H1 (cell line): ENCODE results near the gene HERC3. TPM values are rescaled to one million over a fixed set of nuclear protein-coding genes. Genes with fewer than 3 reads are reported as not detected.
A peak's percentile ranks its signal among the peaks of the same experiment; 100 is the strongest.

Experiments used
- CTCF ChIA-PET: fragments of 300-600 bp; sonication (Branson Sonifier 250); formaldehyde crosslinking; loops from one replicate; lab custom pipeline; 2021; ENCODE audit not compliant: partially characterized antibody; lab: Charles Lee
- POLR2A ChIA-PET: fragments of 300-600 bp; sonication (Branson Sonifier 250); formaldehyde crosslinking; loops from one replicate; lab custom pipeline; 2021; ENCODE audit warnings: inconsistent platforms; ENCODE audit not compliant: partially characterized antibody; lab: Charles Lee
- DNase-seq, 2 experiments: peaks; one replicate each; pipeline versions ENCODE4 v3.0.0 to v3.0.0-alpha.2; 2010 to 2022; ENCODE audit warnings: low spot score in 2 of 2, low read depth in 1 of 2, mixed read lengths in 1 of 2
- FAIRE-seq: peaks from 2 replicates; lab custom pipeline; 2011; peaks lifted over from hg19 to GRCh38; lab: Jason Lieb, UNC
- H2AFZ ChIP-seq: 2 replicates; pipeline ENCODE4 v1.8.1; 2012; ENCODE audit warnings: low read length, inconsistent platforms
- H2AK5ac ChIP-seq: 2 replicates; pipeline ENCODE4 v1.6.1; 2013; ENCODE audit warnings: low read depth, low read length
- H2BK120ac ChIP-seq: replicated peaks from 2 replicates; pipeline ENCODE3; 2013; ENCODE audit warnings: low read depth, low read length, inconsistent platforms
- H2BK12ac ChIP-seq: 2 replicates; pipeline ENCODE4 v1.6.1; 2013; ENCODE audit warnings: low read depth, low read length
- H2BK15ac ChIP-seq: 2 replicates; pipeline ENCODE4 v1.6.1; 2013; ENCODE audit warnings: low read length
- H2BK20ac ChIP-seq: 2 replicates; pipeline ENCODE4 v1.6.1; 2013; ENCODE audit warnings: low read length
- H2BK5ac ChIP-seq: 2 replicates; pipeline ENCODE4 v1.6.1; 2013; ENCODE audit warnings: low read depth, low read length
- H3K14ac ChIP-seq: 2 replicates; pipeline ENCODE4 v1.6.1; 2013; ENCODE audit warnings: inconsistent platforms; ENCODE audit not compliant: insufficient read length
- H3K18ac ChIP-seq: 2 replicates; pipeline ENCODE4 v1.6.1; 2013; ENCODE audit warnings: low read length; ENCODE audit errors: extremely low read depth
- H3K23ac ChIP-seq: 2 replicates; pipeline ENCODE4 v1.6.1; 2013; ENCODE audit warnings: inconsistent platforms; ENCODE audit not compliant: insufficient read length
- H3K23me2 ChIP-seq: 2 replicates; pipeline ENCODE4 v1.6.1; 2013; ENCODE audit warnings: low read depth, low read length
- H3K27ac ChIP-seq: 2 replicates; pipeline ENCODE4 v1.6.1; 2011; ENCODE audit warnings: low read depth, low read length, inconsistent platforms
- H3K27me3 ChIP-seq, 4 experiments: replicated peaks in 1 of 4; 1 replicate in 1 of 4; 2 replicates in 3 of 4; pipeline versions ENCODE4 v1.6.1 to v1.8.1; 2011 to 2013; ENCODE audit warnings: low read length in 3 of 4, mild to moderate bottlenecking in 3 of 4, inconsistent platforms in 2 of 4, mixed read lengths in 2 of 4, moderate library complexity in 1 of 4; ENCODE audit not compliant: control insufficient read depth in 3 of 4, insufficient read depth in 3 of 4; ENCODE audit errors: extremely low read depth in 1 of 4
- H3K36me3 ChIP-seq, 4 experiments: 2 replicates each; pipeline versions ENCODE4 v1.6.1 to v1.8.1; 2011 to 2013; ENCODE audit warnings: mild to moderate bottlenecking in 4 of 4, low read length in 3 of 4, moderate library complexity in 2 of 4, control low read depth in 1 of 4, inconsistent platforms in 1 of 4; ENCODE audit not compliant: insufficient read depth in 4 of 4, control insufficient read depth in 2 of 4
- H3K4ac ChIP-seq: replicated peaks from 2 replicates; pipeline ENCODE3; 2013; ENCODE audit warnings: low read length, low read depth, mixed read lengths, inconsistent platforms; ENCODE audit not compliant: insufficient read length
- H3K4me1 ChIP-seq, 4 experiments: replicated peaks in 1 of 4; 1 replicate in 1 of 4; 2 replicates in 3 of 4; pipeline versions ENCODE4 v1.6.1 to v1.8.1; 2011 to 2013; ENCODE audit warnings: low read length in 3 of 4, inconsistent platforms in 2 of 4, mixed read lengths in 1 of 4; ENCODE audit not compliant: insufficient read depth in 4 of 4, control insufficient read depth in 3 of 4
- H3K4me2 ChIP-seq, 2 experiments: 2 replicates each; pipeline versions ENCODE4 v1.6.1 to v1.8.1; 2011 to 2013; ENCODE audit warnings: low read depth in 2 of 2, low read length in 2 of 2, control low read depth in 1 of 2, inconsistent platforms in 1 of 2, mild to moderate bottlenecking in 1 of 2; ENCODE audit not compliant: insufficient read depth in 1 of 2
- H3K4me3 ChIP-seq, 4 experiments: fragments of 200-600, 300-600 bp in 1 of 4; sonication (generic), shearing (Covaris generic), sonication (Bioruptor Twin) in 1 of 4; 2 replicates each; pipeline versions ENCODE4 v1.5.1 to v1.8.1; 2011 to 2016; ENCODE audit warnings: low read length in 4 of 4, low read depth in 3 of 4, control low read depth in 2 of 4, inconsistent platforms in 2 of 4, mild to moderate bottlenecking in 2 of 4, mixed read lengths in 1 of 4, moderate library complexity in 1 of 4; ENCODE audit not compliant: insufficient read depth in 2 of 4; ENCODE audit errors: extremely low read depth in 1 of 4
- H3K56ac ChIP-seq: replicated peaks from 2 replicates; pipeline ENCODE3; 2013; ENCODE audit warnings: low read depth, mild to moderate bottlenecking, mixed read lengths, low read length, inconsistent platforms; ENCODE audit not compliant: insufficient read length
- H3K79me1 ChIP-seq: 2 replicates; pipeline ENCODE4 v1.6.1; 2013; ENCODE audit warnings: low read depth, low read length, control low read depth
- H3K79me2 ChIP-seq, 2 experiments: 2 replicates each; pipeline versions ENCODE4 v1.6.1 to v1.8.1; 2012 to 2013; ENCODE audit warnings: low read length in 2 of 2, mild to moderate bottlenecking in 2 of 2, inconsistent platforms in 1 of 2; ENCODE audit not compliant: insufficient read depth in 2 of 2, control insufficient read depth in 1 of 2
- H3K9ac ChIP-seq, 4 experiments: replicated peaks in 1 of 4; 1 replicate in 1 of 4; 2 replicates in 3 of 4; pipeline versions ENCODE4 v1.6.1 to v1.8.1; 2011 to 2013; ENCODE audit warnings: low read depth in 3 of 4, low read length in 3 of 4, control low read depth in 2 of 4, mild to moderate bottlenecking in 2 of 4, moderate library complexity in 2 of 4, inconsistent platforms in 1 of 4; ENCODE audit errors: extremely low read depth in 1 of 4
- H3K9me3 ChIP-seq, 2 experiments: 2 replicates each; pipeline versions ENCODE4 v1.6.1 to v1.8.1; 2012 to 2013; ENCODE audit warnings: mild to moderate bottlenecking in 2 of 2, moderate library complexity in 2 of 2, control low read depth in 1 of 2, inconsistent platforms in 1 of 2, low read depth in 1 of 2, low read length in 1 of 2, mixed read lengths in 1 of 2; ENCODE audit not compliant: insufficient read depth in 2 of 2
- H4K20me1 ChIP-seq, 2 experiments: replicated peaks in 1 of 2; 2 replicates each; pipeline versions ENCODE3 to v1.8.1; 2011 to 2013; ENCODE audit warnings: inconsistent platforms in 2 of 2, low read length in 2 of 2, mild to moderate bottlenecking in 1 of 2; ENCODE audit not compliant: insufficient read depth in 2 of 2, control insufficient read depth in 1 of 2
- H4K5ac ChIP-seq: 2 replicates; pipeline ENCODE4 v1.6.1; 2013; ENCODE audit warnings: low read length, low read depth, mixed read lengths, inconsistent platforms; ENCODE audit not compliant: insufficient read length
- H4K8ac ChIP-seq: 2 replicates; pipeline ENCODE4 v1.8.0; 2013; ENCODE audit warnings: mild to moderate bottlenecking, moderate library complexity, low read length, inconsistent platforms; ENCODE audit not compliant: insufficient read depth; ENCODE audit errors: extremely low read depth
- H4K91ac ChIP-seq: replicated peaks from 2 replicates; pipeline ENCODE3; 2013; ENCODE audit warnings: low read length, mixed read lengths, inconsistent platforms; ENCODE audit not compliant: insufficient read length
- SP4 ChIP-seq: IDR thresholded peaks from 2 replicates; pipeline ENCODE4 v1.6.1; 2012; ENCODE audit warnings: low read length, inconsistent platforms
- SRF ChIP-seq: IDR thresholded peaks from 2 replicates; pipeline ENCODE4 v1.6.1; 2011; ENCODE audit warnings: mild to moderate bottlenecking, low read depth, low read length, moderate library complexity
- WGBS, 2 experiments: shearing (Covaris generic) in 1 of 2; methylation state at CpG; one replicate each; pipeline versions ENCODE4 v1.1.6 to v1.1.7; 2013 to 2015; ENCODE audit warnings: low lambda C conversion rate in 2 of 2, mixed read lengths in 2 of 2, inconsistent platforms in 1 of 2, low coverage in 1 of 2, missing lambda C conversion rate in 1 of 2; ENCODE audit not compliant: insufficient replicate concordance in 2 of 2, insufficient coverage in 1 of 2, insufficient read length in 1 of 2; ENCODE audit errors: extremely low coverage in 1 of 2, missing lambda C conversion rate in 1 of 2; 5-methylcytosine and 5-hydroxymethylcytosine counted together
- polyA plus RNA-seq, 7 experiments: library from polyadenylated mRNA; depleted of rRNA in 3 of 7; stranded (reverse) in 5 of 7; unstranded in 2 of 7; fragments of >200 nt in 5 of 7; fragments of 200-250 nt in 2 of 7; gene quantifications; 1 replicate in 5 of 7; 2 replicates in 1 of 7; 4 replicates in 1 of 7; pipeline versions ENCODE4 v1.2.1 to v1.2.3, GENCODE V29; 2011 to 2013; ENCODE audit warnings: missing spikeins in 2 of 7, mixed read lengths in 2 of 7
- total RNA-seq: library from RNA; stranded (reverse); fragmentation: NEBNext Ultra II Directional; extraction: Animal tissue kit (Norgen Biotek cat#: 25700); gene quantifications from 2 replicates; pipeline ENCODE4 v1.2.1, GENCODE V29; 2021
- TF ChIP-seq, protein P1 (sequence below), 3 experiments: IDR thresholded peaks; 1 replicate in 2 of 3; 2 replicates in 1 of 3; pipeline versions ENCODE4 v1.5.1 to v1.6.1; 2011; ENCODE audit warnings: low read length in 3 of 3, mild to moderate bottlenecking in 3 of 3, inconsistent platforms in 2 of 3, low read depth in 1 of 3, moderate library complexity in 1 of 3; ENCODE audit not compliant: insufficient read depth in 1 of 3; ENCODE audit errors: control extremely low read depth in 1 of 3

HERC3 gene
- total and polyA plus RNA-seq, 2 of the 8 experiments (the other 6 are each of a cell fraction or from before 2014, with no cell fraction given): 1.4 to 5.7 TPM

DNA sequence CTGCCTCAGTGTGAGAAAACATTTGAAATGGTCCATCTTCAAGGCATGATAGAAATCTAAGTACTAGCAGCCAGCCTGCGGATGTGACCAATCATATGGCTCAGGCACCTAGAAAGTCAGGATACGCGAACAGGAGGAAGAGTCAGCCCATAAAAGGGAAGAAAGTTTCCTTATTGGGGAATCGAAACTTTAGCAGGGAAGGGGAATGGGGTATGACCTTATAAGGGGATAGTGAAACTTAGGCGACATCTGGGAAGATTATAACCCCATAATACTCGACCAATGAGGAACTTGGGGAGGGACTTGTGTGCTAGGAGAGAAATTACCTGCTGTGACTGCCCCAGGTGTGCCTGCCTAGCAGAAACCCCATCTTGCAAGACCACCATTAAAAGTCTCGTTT is 42.5 kb upstream of the HERC3 start:
- no peak overlapping the region for H4K5ac ChIP-seq
- peak; percentile 84 for TF ChIP-seq SRF
- TF ChIP-seq, protein P1, sequence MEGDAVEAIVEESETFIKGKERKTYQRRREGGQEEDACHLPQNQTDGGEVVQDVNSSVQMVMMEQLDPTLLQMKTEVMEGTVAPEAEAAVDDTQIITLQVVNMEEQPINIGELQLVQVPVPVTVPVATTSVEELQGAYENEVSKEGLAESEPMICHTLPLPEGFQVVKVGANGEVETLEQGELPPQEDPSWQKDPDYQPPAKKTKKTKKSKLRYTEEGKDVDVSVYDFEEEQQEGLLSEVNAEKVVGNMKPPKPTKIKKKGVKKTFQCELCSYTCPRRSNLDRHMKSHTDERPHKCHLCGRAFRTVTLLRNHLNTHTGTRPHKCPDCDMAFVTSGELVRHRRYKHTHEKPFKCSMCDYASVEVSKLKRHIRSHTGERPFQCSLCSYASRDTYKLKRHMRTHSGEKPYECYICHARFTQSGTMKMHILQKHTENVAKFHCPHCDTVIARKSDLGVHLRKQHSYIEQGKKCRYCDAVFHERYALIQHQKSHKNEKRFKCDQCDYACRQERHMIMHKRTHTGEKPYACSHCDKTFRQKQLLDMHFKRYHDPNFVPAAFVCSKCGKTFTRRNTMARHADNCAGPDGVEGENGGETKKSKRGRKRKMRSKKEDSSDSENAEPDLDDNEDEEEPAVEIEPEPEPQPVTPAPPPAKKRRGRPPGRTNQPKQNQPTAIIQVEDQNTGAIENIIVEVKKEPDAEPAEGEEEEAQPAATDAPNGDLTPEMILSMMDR (IDR thresholded peaks at IDR 0.05; ENCODE audit: control extremely low read depth in 1 of 3, insufficient read depth in 1 of 3, low read depth in 1 of 3, low read length in 3 of 3): no peak
- TF ChIP-seq SP4: no peak
- no peaks in the 10 kb centered on the region for H3K23me2 ChIP-seq
- H2BK15ac ChIP-seq: no peak overlapping the region
- no peak overlapping the region for H3K9ac ChIP-seq
- no peak overlapping the region for H3K4me2 ChIP-seq
- no peaks in the 10 kb centered on the region for H4K20me1 ChIP-seq
- H3K4ac ChIP-seq: no peak overlapping the region
- H2BK20ac ChIP-seq: no peak overlapping the region
- H4K91ac ChIP-seq: no peak overlapping the region
- no peaks in the 10 kb centered on the region for H3K79me1 ChIP-seq
- no peak overlapping the region for H2AFZ ChIP-seq
- H2AK5ac ChIP-seq: no peak overlapping the region
- no peak overlapping the region for H2BK12ac ChIP-seq
- no peaks in the 10 kb centered on the region for H3K9me3 ChIP-seq
- no peak overlapping the region for H3K4me3 ChIP-seq
- CTCF ChIA-PET: no interaction called here
- peaks cover 0 to 3% (median 0%) of the 10 kb centered on the region in 4 experiments; a peak in 1 of 7 replicates for H3K4me1 ChIP-seq
- H3K27ac ChIP-seq: no peak overlapping the region
- no peak overlapping the region for H2BK120ac ChIP-seq
- H3K18ac ChIP-seq: no peak overlapping the region
- no peaks in the 10 kb centered on the region for H3K27me3 ChIP-seq
- no peak overlapping the region for H4K8ac ChIP-seq
- DNase-seq (no peak), FAIRE-seq (peak; percentile 75)
- H3K23ac ChIP-seq: no peak overlapping the region
- 91% methylated on average over 7 of the region's 7 CpGs; no CpG with 5 or more reads in 1 of the 2 experiments for WGBS, 2 experiments
- H3K14ac ChIP-seq: no peak overlapping the region
- H3K56ac ChIP-seq: no peak overlapping the region
- no peaks in the 10 kb centered on the region for H3K36me3 ChIP-seq
- no peaks in the 10 kb centered on the region for H3K79me2 ChIP-seq
- H2BK5ac ChIP-seq: no peak overlapping the region
- POLR2A ChIA-PET: no interaction called here
